RPMI7951 (cell line): ENCODE measurements around the gene CTNNA3. TPM values are rescaled to one million over a fixed set of nuclear protein-coding genes. Genes with fewer than 3 reads are reported as not detected.
"Not testable (repeated sequence)": the region's sequence is repeated elsewhere in the genome, so short reads cannot be mapped to it uniquely, and the experiment has no call there.

Source experiments
- DNase-seq: peaks from one replicate; pipeline ENCODE4 v3.0.0-alpha.2; 2012; ENCODE audit warnings: low read depth
- total RNA-seq: library from RNA; depleted of rRNA; stranded (reverse); fragments of >200 nt; shearing (Covaris generic); gene quantifications from 2 replicates; pipeline ENCODE4 v1.2.3, GENCODE V29; 2014; rRNA removed

The CTNNA3 gene
- not detected in 2 replicates for total RNA-seq

DNA sequence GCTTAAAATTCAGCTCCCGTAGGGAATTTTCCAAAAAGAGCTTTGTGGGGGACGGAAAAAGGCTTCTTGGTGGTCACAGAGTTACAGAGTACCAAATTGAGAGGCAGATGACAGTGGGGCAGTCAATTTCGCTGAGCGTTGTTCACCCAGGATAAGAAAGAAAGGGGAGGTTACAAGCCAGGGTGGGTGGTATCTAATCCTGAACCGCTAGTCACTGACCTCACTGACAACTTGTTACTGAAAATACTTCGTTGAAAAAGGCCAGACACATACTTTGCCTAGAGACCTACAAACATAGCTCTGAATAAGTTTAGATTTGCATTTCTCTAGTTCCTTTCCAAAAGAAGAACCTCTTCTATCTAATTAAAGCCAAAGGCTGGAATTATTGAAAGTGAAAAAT, at the start of gene CTNNA3:
TSS of gene CTNNA3 (minus strand) at position 167 of the 400 bp plus-strand sequence.
- DNase-seq = no peak

DNA sequence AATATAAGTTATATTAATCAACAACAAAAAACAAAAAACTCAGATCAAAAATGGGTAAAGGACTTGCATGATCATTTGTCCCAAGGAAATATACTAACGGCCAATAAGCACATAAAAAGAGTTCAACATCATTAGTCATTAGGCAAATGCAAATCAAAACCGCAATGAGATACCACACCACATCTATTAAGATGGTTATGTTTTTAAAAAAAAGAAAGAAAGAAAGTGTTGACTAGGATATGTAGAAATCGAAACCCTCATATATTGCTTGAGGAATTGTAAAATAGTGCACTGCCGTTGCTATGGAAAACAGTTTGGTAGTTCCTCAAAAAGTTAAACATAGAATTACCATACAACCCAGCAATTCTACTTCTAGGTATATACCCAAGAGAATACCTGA, 39.4 kb upstream of the CTNNA3 start:
- no peak for DNase-seq

DNA sequence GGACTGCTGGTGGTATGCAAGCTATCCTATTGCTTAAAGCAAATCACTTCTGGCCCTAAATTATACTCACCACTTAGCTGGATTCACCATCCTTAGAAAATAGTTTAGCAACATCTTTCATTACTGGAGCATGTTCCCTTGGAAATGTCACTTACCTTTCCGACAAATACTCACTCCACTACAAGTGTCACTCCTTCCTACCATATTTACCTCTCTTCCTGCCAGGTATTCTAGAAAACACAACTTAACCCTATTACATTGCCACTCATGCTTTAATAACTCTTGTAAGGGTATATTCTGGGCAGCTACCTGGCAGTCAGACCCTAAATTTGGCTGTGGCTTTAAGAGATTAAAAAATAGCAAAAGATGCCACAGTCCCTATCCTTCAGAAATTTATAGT, 37.5 kb upstream of the CTNNA3 start:
- no peak for DNase-seq

DNA sequence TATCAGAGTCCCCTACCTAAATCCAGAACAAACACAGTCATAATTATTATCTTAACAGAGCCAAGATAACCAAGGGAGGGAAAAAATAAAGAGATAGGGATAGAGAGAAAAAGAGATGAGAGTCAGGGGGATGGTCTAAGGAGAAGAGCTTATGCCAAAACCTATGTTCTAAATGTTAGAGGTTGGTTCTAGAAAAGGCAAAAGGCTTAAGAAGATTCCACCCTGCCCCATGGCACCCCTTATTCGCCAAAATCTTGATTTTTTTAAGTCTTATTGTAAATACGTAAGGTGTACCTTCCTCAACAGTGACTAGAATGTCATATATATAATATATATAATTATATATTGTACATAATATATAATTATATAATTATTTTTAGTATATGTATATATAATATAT, 29.6 kb upstream of the CTNNA3 start:
- no peak for DNase-seq

DNA sequence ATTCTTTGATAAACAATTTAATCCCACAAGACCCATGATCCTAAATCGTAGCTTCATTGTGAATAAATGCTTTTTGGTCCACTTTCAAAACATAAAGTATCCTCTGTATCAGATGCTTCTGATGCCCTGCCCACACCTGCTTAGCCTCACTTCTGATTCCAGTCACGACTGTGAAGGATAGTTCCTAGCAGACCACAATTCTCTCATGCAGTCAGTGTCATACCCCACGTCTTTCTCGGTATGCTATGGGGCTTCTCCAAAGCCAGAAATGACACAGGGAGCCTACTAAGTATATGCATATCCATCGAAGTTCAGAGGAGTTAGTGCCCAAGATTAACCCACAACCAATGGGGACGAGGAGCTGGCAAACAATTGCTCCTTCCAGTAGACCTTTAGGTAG, 27.6 kb upstream of the CTNNA3 start:
- no peak for DNase-seq

DNA sequence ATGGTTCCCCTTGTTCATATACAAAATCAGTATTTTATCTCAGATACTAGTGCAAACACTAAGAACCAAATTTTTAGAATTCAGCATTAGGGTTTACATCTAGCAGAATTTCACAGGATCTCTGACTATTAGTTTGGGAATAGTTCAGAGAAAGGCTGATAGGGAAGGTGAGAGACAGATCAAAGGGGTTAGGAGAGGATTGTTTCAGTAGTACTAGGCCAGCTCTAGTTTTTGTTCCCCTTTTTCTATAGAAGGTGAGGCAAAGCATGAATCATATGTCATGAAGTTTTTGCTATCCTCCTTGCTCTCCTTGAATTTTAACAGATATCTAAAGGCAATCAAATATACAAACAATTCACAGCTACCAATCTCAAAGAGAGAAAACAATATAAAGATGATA, 26.1 kb upstream of the CTNNA3 start:
- DNase-seq = no peak

DNA sequence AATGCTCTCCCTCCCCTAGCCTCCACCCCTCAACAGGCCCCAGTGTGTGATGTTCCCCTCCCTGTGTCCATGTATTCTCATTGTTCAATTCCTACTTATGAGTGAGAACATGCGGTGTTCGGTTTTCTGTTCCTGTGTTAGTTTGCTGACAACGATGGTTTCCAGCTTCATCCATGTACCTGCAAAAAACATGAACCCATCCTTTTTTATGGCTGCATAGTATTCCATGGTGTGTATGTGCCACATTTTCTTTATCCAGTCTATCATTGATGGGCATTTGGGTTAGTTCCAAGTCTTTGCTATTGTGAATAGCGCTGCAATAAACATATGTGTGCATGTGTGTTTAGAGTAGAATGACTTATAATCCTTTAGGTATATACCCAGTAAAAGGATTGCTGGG, 20.5 kb upstream of the CTNNA3 start:
- not testable (repeated sequence) for DNase-seq

DNA sequence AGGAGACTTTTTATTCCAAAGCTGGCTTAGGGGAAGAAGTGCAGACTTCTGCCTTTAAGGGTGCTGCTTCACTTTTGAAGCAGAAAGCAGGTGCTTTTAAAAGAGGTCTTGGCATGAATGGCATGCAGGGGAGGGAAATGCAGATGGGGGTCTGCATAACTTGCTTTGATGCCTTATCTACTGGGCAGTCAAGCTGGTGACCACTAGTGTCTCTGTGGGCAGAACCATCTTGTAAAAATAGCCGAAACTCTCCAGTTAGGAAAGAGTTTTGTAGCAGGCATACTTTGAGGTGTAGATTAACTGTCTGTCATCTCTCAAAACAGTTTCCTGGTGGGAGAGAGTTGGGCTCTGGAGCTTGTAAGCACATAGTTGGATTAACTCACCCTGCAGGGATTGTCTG, 9.9 kb upstream of the CTNNA3 start:
- no peak for DNase-seq

DNA sequence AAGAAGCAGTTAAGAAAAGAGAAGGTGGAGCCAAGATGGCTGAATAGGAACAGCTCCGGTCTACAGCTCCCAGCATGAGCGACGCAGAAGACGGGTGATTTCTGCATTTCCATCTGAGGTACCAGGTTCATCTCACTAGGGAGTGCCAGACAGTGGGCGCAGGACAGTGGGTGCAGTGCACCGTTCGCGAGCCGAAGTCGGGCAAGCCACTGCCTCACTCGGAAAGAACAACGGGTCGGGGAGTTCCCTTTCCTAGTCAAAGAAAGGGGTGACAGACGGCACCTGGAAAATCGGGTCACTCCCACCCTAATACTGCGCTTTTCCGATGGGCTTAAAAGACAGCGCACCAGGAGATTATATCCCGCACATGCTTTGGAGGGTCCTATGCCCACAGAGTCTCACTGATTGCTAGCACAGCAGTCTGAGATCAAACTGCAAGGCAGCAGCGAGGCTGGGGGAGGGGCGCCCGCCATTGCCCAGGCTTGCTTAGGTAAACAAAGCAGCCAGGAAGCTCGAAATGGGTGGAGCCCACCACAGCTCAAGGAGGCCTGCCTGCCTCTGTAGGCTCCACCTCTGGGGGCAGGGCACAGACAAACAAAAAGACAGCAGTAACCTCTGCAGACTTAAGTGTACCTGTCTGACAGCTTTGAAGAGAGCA, 3.7 kb upstream of the CTNNA3 start:
- DNase-seq = not testable (repeated sequence)

DNA sequence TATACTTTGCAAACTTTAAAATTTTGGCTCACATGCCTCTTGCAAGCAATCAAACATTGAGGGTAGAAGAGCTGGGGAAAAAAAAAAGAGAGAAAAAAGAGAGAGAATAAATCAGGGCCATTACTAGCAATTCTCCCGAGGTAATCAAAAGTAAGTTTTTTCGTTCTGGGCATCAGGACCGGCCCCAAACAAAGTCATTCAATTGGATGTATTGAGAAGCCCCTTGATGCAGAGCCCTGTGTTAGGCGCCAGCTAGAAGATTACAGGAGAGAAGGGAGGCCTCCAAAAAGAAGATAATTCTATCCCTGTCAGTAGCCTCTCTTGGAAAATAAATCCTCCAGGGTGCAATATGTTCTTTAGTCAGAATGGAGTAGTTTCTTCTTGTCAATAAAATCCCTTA, 2.2 kb upstream of the CTNNA3 start:
- DNase-seq = no peak

DNA sequence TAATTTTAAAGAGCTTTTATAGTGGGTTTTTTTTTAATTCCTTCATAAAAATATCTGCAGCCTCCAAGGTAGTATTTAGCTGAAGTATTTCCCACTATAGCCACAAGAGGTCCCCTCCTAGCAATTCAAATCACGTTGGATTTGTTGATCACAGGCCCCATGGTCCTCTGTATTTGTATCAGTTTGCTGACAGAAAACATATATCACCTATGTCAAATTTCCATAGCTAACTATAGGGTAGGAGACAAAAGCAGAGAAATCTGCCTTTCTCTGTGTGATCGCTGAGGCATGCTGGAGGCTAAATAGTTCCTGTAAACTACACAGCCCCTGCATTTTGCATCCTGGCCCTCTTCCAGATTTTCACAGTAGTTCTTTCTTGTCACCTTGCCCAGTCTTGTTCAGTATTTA, 1.7 kb upstream of the CTNNA3 start:
- DNase-seq = peak; percentile 41

DNA sequence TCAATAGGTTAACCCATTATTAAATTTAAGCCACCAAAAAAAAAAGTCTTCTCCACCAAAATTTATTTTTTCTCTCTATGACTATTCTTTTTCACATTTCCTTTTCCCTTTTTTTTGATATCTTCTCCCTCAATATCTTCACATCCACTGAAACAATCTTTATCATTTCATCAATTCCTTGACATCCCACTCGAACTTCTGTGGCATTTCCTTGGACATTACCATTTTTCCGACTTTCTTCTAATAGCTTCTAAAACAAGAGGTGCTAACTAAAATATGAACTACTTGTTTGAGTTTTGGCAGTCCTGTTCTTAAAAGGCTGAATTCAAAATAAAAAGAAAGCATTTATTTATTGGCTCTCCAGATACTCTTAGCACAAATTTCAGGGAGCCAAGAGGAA, 684 bp upstream of the CTNNA3 start:
- DNase-seq = no peak

DNA sequence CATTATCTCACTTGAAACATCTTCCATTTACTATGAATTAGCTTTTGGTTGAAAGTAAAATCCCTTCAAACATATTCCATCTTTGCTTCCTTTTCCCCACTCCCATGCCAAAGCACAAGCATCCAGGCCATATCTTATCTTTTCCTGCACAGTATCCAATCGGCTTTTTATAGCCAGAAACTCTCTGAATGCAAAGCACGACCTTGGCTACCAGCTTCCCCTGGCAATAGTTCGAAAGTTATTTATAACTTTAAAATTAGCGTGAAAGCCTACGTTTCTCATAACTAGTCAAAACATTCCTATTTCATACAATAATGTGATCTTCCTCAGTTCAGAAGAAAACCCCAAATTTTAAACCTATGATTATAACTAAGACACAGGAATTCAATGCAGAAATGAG, 440 bp downstream of the CTNNA3 start:
- DNase-seq = no peak

DNA sequence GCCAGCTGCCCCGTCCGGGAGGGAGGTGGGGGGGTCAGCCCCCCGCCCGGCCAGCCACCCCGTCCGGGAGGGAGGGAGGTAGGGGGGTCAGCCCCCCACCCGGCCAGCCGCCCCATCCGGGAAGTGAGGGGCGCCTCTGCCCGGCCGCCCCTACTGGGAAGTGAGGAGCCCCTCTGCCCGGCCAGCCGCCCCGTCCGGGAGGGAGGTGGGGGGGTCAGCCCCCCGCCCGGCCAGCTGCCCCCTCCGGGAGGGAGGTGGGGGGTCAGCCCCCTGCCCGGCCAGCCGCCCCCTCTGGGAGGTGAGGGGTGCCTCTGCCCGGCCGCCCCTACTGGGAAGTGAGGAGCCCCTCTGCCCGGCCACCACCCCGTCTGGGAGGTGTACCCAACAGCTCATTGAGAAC, 4.1 kb downstream of the CTNNA3 start:
- DNase-seq = not testable (repeated sequence)

DNA sequence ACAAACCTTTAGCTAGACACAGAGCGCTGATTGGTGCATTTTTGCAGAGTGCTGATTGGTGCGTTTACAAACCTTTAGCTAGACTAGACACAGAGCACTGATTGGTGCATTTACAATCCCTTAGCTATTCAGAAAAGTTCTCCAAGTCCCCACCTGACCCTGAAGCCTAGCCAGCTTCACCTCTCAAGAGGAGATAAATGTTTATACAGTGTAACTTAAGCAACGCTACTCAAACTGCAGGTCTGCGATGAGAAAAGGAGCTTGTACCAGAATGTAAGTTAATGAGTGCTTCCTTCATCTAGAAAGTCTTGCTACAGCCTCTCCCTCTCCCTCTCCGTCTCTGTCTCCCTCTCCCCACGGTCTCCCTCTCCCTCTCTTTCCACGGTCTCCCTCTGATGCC, 5.5 kb downstream of the CTNNA3 start:
- DNase-seq = not testable (repeated sequence)

DNA sequence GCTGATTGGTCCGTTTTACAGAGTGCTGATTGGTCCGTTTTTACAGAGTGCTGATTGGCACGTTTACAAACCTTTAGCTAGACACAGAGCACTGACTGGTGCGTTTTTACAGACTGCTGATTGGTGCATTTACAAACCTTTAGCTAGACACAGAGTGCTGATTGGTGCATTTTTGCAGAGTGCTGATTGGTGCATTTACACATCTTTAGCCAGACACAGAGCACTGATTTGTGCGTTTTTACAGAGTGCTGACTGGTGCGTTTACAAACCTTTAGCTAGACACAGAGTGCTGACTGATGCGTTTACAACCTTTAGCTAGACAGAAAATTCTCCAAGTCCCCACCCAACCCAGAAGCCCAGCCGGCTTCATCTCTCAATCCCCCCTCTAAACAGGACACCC, 11.9 kb downstream of the CTNNA3 start:
- not testable (repeated sequence) for DNase-seq

DNA sequence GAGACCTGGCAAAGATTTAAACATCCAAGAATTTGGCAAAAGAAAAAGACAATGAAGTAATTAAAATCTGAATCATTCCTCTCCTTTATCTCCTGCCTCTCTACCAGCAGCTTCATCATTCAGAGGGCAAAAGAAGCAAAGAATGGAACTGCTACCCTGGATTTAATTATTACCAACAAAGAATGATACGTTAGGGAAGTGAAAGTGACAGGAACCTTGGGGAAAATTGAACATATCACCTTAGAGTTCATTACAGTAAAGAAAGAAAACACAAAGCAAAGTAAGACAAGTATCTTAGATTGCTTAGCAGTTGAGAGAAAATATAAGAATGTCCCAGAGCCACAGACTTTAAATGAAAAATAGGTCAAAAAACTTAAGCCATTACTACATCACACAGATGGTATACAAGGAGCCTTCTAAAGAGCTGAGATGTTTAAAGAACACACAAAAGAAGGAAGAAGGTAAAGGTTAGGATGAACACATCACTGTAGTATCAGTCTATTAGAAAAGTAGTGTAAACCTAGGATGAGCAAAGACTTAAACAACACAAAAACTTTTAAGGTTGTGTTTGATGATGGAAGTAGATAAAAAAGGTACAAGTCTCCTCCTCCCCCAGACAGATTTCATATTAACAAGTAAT, 17.5 kb downstream of the CTNNA3 start:
- DNase-seq = no peak

DNA sequence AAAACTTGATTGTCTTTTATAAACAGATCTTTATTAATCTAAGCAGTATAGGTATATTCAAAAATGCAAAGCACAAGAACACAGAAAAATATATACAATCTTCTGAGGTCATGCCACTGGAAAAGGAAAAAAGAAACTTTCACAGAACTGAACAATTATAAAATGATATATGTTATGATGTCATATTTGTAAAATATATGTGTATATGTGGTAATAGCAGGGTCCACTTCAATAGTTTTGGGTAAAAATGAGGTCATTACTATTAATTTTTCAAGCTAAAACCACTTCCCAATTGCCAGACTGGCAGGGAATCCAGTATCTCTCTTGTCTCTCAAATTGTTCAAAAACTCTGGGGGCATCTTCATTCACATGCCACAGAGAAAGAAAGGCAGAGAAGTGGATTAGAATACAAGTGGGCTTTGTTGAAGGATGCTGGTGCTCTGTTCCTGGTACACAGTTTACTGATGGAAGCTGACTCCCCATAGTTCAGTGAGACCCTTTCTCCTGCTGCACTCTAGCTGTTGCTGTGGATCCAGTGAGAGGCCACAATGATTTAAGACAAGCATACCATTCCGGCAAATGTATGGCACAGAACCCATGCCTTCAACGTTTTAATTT, 19.7 kb downstream of the CTNNA3 start:
- DNase-seq = no peak

DNA sequence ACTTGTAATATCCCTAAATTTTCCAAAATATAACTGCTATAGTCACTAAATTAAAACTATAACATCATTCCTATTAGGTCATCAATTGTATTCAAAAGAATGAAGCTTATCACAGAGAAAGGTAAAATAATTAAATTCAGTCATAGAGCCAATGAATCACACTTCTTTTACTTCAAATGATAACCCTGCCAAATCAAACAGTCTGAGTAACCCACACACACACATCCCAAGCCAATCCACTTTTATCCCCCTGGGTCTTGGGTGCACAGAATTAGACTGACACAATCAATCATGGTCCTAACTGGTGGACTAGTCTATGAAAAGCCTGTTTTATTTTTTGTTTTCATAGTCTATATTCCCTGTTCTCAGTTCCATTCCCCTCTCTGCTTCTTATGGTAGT, 25.6 kb downstream of the CTNNA3 start:
- DNase-seq = no peak

DNA sequence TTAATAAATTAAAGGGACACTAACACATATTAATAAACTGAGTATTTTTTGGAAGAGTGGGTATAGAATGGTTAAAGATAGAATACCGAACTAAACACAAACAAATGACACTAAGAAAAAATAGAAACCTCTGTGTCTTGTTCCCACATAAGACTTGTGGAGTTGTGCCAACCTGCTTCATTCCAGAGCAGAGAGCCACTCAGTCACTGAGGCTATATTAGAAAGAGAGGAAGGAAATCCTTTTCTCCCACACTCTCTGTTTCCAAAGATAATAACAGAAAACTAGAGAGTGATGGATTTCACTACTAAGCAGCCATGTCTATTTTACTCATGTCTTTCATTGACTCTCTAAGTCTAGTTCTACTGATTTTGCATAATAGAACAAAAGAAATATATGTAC, 26.0 kb downstream of the CTNNA3 start:
- DNase-seq = no peak

DNA sequence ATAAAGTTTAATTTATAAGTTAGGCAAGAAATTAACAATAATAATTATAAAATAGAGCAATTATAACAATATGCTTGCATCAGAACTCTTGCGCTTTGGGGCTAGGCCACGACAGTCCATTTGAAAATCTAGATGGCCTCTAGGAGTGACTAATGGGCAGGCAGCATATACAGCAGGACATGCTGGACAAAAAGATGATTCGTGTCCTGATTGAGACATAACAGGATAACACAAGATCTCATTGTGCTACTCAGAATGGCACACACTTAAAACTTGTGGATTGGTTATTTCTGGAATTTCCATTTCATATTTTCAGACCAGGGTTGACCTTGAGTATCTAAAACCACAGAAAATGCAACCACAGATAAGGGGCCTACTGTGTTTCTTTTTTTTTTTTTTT, 27.5 kb downstream of the CTNNA3 start:
- DNase-seq = peak; percentile 39

DNA sequence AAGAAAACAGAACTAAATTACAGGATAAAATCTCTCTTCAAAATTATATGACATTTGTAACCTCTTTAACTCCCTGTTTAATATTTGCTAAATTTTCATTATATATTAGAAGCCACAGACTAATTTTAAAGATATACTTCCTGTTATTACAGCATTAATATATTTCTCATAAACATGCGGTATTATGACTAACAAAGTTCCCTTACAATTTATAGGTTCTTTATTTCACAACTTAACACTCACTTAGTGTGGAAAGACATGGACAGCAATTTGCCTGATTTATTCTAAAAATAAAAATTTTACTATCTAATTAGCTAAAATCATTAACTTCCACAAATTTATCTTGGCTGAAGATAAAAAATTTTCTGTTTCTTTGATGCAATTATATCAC, 29.0 kb downstream of the CTNNA3 start:
- no peak for DNase-seq

DNA sequence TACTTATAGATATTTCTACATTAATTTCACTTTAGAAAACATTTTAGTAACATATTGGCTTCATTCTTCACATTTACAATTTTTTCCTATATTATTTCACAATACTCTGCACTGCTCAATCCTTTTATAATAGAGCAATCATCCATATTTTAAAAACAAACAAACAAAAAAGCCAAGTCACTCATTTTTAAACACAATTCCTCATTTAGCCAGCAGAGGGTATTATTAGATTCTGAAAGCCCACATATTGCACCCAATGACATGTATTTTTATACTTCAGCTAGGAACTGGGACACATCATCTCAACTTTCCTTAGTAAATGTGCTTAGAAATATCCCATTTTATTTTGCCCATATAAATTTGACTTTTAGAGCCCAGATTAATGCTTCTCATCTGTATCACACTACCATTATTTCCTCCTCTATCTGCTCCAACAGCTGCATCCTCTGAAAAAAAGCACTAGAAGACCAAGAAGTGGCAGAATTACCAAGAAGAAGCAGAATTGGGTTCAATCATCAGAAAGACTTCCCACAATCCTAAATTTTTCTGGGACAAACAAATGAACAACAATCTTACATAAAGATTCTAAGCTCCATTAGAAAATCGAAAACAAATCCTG, 29.5 kb downstream of the CTNNA3 start:
- DNase-seq = peak; percentile 11
